GM12872 (cell line): ENCODE results near the gene ZNF263.

Experiments used
- TF ChIP-seq, protein P1 (sequence below): IDR thresholded peaks from 3 replicates; pipeline ENCODE4 v1.5.1; 2011; ENCODE audit warnings: low read depth, mild to moderate bottlenecking, low read length, moderate library complexity; ENCODE audit not compliant: insufficient read depth

The ZNF263 gene

DNA sequence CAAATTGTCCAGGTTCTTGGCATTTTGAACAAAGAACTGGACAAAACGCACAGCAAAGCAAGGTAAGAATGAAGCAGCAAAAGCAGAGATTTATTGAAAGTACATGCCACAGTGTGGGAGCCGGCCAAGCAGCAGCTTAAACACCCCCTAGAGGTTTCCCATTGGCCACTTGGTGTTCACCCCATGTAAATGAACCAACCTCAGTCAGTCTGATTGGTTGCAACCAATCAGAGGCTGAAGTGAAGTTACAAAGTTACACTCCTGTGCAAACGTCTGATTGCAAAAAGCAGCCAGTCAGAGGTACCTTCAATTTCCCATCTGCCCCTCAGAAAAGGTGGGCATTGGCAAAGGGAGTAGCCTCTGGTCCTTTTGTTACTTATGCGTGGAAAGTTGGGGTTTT is 8.8 kb upstream of the ZNF263 start:
- TF ChIP-seq, protein P1, sequence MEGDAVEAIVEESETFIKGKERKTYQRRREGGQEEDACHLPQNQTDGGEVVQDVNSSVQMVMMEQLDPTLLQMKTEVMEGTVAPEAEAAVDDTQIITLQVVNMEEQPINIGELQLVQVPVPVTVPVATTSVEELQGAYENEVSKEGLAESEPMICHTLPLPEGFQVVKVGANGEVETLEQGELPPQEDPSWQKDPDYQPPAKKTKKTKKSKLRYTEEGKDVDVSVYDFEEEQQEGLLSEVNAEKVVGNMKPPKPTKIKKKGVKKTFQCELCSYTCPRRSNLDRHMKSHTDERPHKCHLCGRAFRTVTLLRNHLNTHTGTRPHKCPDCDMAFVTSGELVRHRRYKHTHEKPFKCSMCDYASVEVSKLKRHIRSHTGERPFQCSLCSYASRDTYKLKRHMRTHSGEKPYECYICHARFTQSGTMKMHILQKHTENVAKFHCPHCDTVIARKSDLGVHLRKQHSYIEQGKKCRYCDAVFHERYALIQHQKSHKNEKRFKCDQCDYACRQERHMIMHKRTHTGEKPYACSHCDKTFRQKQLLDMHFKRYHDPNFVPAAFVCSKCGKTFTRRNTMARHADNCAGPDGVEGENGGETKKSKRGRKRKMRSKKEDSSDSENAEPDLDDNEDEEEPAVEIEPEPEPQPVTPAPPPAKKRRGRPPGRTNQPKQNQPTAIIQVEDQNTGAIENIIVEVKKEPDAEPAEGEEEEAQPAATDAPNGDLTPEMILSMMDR, result no peak

- TF ChIP-seq, protein P1, result no peak
Observed at GRCh38 chr16:3274947-3275346, 8.3 kb upstream of the ZNF263 start.

DNA sequence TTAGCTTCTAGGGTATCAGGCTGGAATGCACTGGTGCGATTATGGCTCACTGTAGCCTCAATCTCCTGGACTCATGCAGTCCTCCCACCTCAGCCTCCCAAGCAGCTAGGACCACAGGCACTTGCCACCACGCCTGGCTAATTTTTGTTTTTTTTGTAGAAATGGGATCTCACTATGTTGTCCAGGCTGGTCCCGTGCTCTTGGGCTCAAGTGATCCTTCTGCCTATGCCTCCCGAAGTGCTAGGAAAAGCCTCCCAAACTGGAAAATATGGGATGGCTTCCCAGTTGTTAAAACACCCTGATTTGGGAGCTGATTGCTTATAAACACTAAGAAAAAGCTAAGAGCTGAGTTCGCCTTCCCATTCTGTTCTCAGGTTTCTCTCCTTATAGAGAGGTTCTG is 6.6 kb upstream of the ZNF263 start:
- TF ChIP-seq, protein P1, result no peak

DNA sequence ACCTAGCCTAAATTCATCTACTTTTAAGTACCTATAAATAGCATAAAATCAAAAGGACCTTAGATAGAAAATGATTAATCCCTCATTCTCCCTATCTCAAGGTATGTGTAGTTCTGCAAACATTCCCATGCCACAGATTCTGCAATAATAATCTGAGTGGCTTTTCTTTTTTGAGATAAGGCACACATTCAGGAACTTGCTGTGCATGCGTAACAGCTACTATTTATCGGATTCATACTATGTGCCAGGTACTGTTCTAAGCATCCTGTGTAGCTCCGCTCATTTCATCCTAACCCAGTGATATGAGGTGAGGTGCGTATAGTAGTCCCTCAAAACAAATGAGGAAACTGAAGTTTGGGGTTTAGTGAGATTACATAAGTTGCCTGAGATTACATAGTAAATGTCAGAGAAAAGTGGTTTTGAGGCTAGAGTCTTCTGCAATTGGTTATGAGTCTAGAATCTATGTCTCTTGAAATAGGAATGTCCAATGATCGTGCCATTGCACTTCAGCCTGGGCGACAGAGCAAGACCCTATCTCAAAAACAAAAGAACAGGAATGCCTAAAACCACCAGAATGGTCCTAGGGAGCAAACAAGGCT is 2.0 kb upstream of the ZNF263 start:
- TF ChIP-seq, protein P1, result no peak

GRCh38 chr16:3282103-3282729 is 1.1 kb upstream of the ZNF263 start:
- TF ChIP-seq, protein P1, result no peak

DNA sequence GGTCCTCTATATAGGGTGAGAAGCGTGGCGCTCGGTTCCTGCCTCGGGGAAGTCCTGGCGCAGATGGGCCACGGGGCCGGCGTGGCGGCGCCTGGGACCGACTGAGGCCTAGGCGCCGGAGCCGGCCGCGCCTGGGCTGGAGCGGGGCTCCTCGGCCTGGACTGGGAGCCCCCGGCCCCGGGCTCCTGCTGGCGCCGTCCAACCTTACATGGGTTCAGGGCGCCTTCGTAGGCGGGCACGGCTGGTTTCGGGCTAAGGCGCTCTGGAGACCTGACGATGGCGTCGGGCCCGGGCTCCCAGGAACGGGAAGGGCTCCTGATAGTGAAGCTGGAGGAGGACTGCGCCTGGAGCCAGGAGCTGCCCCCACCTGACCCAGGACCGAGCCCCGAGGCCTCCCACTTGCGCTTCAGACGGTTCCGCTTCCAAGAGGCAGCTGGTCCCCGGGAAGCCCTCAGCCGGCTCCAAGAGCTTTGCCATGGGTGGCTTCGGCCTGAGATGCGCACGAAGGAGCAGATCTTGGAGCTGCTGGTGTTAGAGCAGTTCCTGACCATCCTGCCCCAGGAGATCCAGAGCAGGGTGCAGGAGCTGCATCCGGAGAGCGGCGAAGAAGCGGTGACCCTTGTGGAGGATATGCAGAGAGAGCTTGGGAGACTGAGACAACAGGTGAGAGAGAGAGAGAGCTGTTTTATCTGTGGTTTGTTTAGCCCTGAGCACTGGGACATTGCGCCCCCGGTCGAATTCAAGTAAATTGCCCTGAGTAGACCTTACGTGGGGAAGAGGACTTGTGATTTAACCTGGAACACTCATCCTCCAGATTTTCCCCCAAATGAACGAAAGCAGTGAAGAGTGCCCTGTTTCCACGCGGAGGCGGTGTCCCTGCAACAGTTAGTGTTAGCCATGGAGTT is 504 bp downstream of the ZNF263 start:
- TF ChIP-seq, protein P1, result no peak

GRCh38 chr16:3285131-3285530 is 1.8 kb downstream of the ZNF263 start:
- TF ChIP-seq, protein P1, result no peak
